HG03064 (cell line): ENCODE data around the gene SFTPA2.
"Not testable (repeated sequence)": the region's sequence is repeated elsewhere in the genome, so short reads cannot be mapped to it uniquely, and the experiment has no call there.

ENCODE experiments used
- ATAC-seq: cut with Tn5 transposase; IDR thresholded peaks from one replicate; pipeline ENCODE4 v1.9.1; 2021; ENCODE audit warnings: low read depth; ENCODE audit not compliant: unreplicated experiment

Gene SFTPA2

DNA sequence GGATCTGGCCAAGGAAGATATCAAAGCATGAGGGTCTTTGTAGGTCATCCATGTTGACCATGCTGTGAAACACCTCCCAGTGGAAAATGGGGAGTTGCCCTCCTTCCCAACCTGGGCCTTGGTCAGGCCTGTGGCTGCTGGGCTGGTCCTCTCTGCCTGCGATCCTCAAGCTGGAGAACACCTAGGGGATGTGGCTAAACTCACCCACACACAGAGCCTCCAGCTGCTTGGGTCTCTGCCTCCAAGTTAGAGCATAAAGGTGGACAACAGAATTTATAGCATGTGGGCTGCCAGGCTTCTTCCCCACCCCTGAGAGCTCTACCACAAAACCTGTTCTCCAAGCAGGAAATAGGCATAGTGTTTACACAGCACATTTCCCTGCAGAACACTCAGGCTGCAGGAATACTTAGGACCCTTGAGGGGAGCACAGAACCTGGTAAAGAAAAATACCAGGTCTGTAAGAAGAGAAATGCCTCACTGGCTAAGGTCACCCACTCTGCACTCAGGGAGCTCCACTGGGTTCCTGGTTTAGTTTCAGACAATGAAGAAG, at the start of gene SFTPA2:
Gene SFTPA2 (minus strand): TSS at position 248 of the 550 bp plus-strand sequence. CDS start 924 bp downstream, outside the sequence.
- ATAC-seq = no peak

- ATAC-seq = no peak
Measured at GRCh38 chr10:79608505-79609375, 48.5 kb upstream of the SFTPA2 start.

DNA sequence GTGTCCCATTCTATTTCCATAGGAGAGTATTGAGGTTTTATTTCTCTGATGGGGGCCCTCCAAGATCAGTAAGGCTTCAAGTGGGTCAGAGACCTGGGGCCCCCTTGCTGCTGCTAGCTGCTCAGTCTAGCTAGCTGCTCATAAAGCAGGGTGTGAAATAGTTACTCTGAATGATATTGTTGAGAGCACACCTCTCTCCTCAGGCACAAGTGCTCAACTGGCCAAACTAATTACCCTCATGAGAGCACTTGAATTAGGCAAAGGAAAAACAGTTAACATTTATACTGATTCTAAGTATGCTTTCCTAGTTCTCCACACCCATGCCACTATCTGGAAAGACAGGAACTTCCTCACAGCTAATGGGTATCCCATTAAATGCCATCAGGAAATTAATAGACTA, 45.1 kb upstream of the SFTPA2 start:
- ATAC-seq = no peak

DNA sequence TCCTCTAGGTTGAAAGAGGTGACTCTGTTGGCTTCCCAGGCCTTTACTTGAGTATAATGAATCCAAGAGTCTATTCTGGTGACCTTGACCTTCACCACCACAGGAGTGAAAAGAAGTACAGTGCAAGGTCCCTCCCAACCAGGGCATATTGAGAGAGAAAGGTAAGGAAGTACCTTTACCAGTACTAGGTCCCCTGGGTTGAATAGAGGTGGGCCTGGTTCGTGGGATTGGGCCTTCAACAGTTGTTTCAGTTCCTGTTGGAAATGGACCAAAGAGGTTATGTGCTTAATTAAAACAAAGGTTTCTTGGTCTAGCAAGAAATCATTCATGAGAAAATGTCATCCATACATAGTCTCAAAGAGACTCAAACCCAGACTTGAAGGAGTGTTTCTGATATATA, 44.1 kb upstream of the SFTPA2 start:
- ATAC-seq = no peak

DNA sequence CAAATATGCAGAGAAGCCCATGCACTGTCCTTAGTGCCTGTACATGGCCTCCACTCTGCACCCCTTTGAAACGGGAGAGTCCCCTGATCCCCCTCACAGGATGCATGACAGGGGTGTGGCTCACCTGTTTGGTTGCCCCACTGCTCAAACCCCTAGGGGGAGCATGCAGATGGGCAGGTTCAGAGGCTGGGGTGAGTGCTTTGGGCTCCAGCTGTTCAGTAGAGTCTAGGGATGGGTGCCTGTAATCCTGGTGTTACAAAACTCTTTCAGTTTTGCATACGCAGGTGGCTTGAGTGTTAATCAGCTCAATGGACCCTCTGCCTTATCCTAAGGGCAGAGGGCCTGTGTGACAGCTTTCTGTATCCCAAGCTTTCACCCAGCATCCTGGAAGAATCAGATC, 42.7 kb upstream of the SFTPA2 start:
- ATAC-seq = no peak

GRCh38 chr10:79601939-79602338, 41.7 kb upstream of the SFTPA2 start:
- ATAC-seq = no peak

GRCh38 chr10:79599644-79600043, 39.4 kb upstream of the SFTPA2 start:
- not testable (repeated sequence) for ATAC-seq

- ATAC-seq = no peak
Measured at GRCh38 chr10:79595510-79595909, 35.3 kb upstream of the SFTPA2 start.

DNA sequence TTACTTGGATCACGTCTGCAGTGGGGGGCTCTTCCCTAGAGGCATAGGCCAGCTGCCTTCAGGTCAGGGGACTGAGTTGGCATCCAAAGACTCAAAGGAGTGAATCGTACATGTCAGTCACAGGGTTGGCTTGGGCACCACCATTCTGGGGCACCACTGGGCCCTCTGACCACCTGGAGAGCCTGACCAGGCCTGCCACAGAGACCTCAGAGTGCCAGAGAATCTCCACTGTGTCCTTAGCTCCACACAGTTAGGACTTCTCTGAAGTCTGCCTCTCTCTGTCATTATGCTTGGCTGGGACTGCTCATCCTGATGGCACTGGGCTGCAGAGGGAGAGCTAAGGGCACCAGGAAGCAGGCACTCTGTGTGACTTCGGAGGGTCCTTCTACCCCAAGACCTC, 34.4 kb upstream of the SFTPA2 start:
- not testable (repeated sequence) for ATAC-seq

DNA sequence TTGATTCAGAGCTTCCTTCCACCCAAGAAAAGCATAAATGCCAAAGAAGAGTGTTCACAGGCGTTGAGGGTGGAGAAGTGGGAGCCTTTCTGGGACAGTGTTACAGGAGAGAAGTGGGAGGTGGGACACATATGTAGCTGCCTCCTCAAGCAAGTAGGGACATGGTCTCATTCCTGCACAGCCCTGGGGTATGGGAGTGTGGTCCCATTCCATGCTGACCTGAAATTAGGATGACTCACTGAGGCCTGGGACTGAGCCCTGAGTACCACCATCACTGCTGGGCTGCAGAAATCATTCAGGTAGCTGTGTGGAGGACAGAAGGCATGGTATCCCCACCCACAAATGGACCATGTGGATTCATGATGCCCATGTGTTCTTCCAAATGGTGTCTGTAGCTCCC, 33.2 kb upstream of the SFTPA2 start:
- no peak for ATAC-seq

GRCh38 chr10:79588800-79589199, 28.6 kb upstream of the SFTPA2 start:
- no peak for ATAC-seq

GRCh38 chr10:79586933-79587332, 26.7 kb upstream of the SFTPA2 start:
- no peak for ATAC-seq

GRCh38 chr10:79585870-79586527, 25.8 kb upstream of the SFTPA2 start:
- ATAC-seq = no peak

GRCh38 chr10:79583488-79584024, 23.3 kb upstream of the SFTPA2 start:
- no peak for ATAC-seq

DNA sequence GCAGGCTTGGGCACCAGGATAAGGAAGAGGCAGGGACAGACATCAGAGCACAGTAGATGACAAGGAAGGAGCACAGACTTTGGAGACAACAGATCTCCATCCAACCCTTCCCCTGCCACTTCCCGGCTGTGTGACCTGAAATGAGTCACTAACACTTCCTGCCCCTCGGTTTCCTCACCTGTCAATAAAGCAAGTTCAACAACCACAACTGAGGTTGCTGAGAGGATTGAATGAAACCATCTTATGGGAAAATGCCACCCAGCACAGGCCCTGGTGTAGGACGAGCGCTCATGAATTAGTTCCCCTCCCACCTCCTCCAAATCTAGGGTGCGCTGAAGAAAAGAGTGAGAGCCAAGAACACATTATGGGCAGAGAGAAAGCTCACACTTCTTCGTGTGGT, 22.7 kb upstream of the SFTPA2 start:
- ATAC-seq = not testable (repeated sequence)

DNA sequence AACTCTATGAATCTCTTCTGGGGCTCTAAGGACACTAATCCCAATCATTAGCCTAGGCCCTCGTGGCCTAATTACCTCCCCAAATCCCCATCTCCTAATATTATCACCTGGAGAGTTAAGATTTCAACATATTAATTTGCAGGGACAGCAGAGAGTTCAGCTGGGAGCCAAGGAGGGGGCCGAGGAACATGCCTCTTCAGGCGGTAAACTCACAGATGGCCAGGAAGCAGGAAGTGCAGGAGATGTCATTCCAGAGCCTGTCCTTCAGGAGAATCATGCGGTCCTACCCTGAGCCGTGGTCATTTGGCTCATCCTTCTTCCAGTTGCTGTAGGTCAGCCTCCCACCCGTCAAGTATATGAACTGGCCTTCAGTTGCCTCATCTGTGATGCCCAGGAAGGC, 21.9 kb upstream of the SFTPA2 start:
- no peak for ATAC-seq

GRCh38 chr10:79581044-79581443, 20.8 kb upstream of the SFTPA2 start:
- ATAC-seq = no peak

- no peak for ATAC-seq
Measured at GRCh38 chr10:79579361-79579760, 19.2 kb upstream of the SFTPA2 start.

GRCh38 chr10:79570624-79571023, 10.4 kb upstream of the SFTPA2 start:
- not testable (repeated sequence) for ATAC-seq

GRCh38 chr10:79563426-79563825, 3.2 kb upstream of the SFTPA2 start:
- no peak for ATAC-seq

GRCh38 chr10:79562135-79562756, 2.0 kb upstream of the SFTPA2 start:
- ATAC-seq = no peak
